Stimulated activated CD4-positive, alpha-beta T cell treated with anti-CD3 and anti-CD28 coated beads, Interleukin-4, amount 100 ng/mL, for 1 hour (primary cell): ENCODE results near the gene BPGM.
A peak's percentile ranks its signal among the peaks of the same experiment; 100 is the strongest.

Experiments used
- DNase-seq: peaks from one replicate; pipeline ENCODE4 v3.0.0-alpha.2; 2020

Gene BPGM

GRCh38 chr7:134646425-134647305 lies at the start of gene BPGM:
Gene BPGM, plus strand, starts transcription at chr7:134646853. Its CDS starts 14,655 bp downstream, at chr7:134661508.
- peak; percentile 90 for DNase-seq

- DNase-seq: no peak
These were observed 47.3 kb upstream of the BPGM start for GRCh38 chr7:134599371-134599770.

GRCh38 chr7:134601459-134601858 lies 45.2 kb upstream of the BPGM start:
- DNase-seq: no peak

DNA sequence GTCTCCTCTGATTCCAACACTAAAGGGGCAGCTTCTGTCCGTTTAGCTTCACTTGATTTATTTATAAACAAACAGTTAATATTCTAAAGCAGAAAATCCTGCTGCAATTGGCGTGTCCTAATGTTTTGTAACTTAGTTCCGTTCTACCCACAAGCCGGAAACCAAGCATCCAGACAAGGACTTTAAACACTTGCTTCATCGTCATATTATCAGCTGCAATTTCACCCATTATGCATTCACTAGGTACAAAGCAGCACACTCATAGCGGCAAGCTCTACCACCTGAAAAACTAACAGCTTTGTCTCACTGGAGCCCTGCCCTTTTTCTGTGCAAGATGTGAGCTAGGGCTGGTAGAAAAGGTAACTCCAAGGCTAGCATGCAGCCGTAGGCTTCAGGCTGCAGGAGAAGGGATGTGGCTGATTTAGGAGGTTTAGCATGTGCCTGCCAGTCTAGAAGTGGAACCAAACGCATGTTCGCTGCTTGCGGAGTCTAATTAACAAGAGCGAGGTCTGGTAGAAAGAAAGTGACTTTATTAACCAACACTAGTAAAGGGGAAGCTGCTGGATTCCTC lies 43.7 kb upstream of the BPGM start:
- no peak for DNase-seq

- peak; percentile 52 for DNase-seq
These were observed 40.4 kb upstream of the BPGM start for GRCh38 chr7:134605978-134606923.

GRCh38 chr7:134611611-134612151 lies 35.0 kb upstream of the BPGM start:
- DNase-seq: no peak

DNA sequence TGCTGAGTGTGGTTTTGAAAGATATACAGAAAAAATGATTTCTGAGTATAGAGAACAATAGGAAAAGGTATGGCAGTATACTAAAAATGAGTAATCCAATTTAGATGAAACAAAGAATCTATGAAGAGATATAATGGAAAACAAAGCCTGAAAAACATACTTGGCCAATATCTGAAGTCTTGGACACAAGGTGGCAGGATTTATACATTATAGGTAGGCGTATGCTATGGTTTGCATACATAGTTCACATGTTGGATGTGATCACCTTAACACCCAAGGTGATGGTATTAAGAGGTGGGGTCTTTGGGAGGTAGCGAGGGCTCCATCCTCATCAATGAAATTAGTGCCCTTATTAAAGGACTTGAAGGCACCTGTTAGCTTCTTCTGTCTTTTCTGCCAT lies 34.5 kb upstream of the BPGM start:
- no peak for DNase-seq

GRCh38 chr7:134613623-134614347 lies 32.9 kb upstream of the BPGM start:
- no peak for DNase-seq

GRCh38 chr7:134616611-134617010 lies 30.0 kb upstream of the BPGM start:
- no peak for DNase-seq

- no peak for DNase-seq
These were observed 27.7 kb upstream of the BPGM start for GRCh38 chr7:134618756-134619530.

DNA sequence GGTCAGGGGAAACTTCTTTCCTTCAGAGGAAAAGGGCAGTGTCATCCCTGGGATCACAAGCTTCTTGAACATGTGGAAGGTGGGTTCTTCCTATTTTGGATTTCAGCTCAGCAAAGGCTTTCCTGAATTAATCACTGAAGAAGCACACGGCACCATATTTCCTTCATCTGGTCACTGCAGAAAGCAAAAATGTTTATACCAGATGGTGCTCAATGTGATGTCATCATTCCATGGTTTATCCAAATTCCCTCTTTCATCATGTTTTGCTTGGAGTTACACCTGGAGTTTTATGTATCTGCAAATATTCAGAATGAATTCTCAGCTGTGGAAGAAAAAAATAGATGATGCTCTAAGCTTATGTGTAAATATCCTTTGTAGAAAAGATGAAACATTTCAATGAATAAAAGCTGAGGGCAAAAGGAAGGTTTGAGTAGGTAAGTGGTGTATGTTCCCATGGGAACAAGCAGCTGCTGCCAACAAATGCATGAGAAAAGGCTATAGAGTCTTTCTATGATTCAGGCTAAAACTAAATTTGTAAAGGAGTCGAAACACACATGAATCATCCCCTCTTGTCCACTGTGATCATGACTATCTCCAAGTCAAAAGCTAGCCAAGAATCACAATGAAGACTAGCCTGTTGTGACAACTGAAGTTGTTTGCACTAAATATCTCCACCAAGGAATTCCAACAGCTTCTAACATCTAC lies 26.9 kb upstream of the BPGM start:
- DNase-seq: no peak

DNA sequence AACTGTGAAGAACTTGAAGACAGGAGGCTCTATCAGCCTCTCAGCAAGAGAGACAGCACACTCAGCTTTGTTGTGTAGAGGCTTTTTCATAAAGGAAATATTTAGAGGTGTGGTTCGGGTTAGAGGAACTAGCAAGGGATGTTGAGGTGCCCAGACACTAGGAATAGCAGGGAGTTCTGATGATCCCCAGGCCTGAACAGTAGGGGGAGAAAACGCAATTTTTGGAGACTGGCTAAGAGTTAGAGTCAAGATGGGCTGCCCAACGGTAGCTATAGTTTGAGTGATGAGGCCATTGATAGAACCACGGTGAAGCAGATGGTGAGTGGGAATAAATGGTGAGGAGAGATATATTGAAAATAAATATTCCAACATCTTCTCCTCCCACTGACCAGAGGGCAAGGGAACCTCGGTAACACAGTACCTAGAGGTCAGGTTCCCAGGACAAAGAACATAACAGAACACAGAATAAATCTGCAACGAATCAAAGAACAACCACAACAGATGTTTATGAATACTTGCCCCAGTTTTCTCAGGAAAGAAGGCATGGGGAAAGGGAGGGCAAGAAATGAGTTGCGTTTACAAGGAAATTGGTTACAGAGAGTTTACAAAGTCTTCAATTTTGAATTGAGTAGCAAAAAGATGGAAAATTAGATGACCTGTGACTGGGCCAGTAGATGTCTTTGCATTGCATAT lies 24.2 kb upstream of the BPGM start:
- DNase-seq: no peak

DNA sequence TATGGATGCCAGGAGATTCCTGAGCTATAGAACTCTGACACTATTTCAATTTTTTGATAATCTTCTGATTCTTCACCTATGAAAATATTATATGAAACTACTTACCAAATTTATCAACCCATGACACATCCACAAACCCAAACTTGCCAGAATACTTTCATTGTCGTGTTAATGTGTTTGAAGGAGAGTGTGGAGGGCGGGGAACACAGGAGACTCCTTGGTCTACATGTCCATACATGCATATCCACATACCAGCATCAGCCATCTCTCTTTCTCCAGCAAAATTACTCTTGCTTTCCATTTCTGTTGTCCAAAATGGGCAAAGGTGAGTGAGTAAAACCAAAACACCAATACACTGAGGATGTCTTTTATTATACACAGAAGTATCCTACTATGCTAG lies 23.5 kb upstream of the BPGM start:
- DNase-seq: no peak

DNA sequence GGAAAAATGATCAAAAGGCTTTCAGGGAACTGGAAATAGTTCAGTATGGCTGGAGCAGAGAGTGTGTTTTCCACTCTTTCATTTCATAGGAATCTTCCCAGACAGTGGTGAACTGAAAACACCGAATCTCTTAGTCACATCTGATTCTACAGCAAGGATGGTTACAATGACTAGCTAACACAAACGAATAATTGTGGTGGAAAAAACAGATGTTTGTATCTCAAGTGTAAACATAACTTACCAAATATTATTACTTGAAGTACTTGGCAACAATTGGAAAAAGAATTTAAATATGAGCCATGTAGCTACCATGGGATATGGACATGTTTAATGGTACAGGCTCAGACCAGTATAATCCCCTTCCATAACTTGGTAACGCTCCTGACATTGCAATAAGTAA lies 21.1 kb upstream of the BPGM start:
- no peak for DNase-seq

- DNase-seq: no peak
These were observed 19.4 kb upstream of the BPGM start for GRCh38 chr7:134627109-134627774.

DNA sequence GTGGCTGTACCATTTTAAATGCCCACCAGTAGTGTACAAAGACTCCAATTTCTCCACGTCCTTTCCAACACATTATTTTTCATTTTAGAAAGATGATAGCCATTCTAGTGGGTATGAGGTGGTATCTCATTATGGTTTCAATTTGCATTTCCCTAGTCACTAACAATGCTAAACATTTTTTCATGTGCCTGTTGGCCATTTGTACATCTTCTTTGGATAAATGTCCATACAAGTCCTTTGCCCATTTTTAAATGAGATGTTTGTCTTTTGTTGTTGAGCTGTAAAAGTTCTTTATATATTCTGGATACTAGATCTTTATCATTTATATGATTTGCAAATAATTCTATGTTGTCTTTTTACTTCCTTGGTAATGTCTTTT lies 18.9 kb upstream of the BPGM start:
- no peak for DNase-seq

DNA sequence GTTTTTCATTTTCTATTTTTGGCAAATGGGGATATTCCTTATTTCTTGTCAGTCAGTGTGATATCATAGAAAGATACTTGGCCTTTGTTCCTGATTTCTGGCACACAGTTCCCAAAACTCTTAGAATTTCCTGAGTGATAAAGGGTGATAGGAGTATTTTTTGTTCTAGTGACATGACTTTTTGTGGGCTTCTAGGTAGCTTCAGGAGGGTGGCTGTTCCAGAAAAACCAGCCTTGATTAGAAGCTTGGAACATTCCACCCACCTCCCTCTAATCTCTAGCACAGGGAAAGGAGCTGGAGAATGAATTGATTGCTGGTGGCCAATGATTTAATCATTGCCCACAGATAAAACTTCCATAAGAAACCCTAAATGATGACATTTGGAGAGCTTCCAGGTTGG lies 17.2 kb upstream of the BPGM start:
- DNase-seq: no peak

DNA sequence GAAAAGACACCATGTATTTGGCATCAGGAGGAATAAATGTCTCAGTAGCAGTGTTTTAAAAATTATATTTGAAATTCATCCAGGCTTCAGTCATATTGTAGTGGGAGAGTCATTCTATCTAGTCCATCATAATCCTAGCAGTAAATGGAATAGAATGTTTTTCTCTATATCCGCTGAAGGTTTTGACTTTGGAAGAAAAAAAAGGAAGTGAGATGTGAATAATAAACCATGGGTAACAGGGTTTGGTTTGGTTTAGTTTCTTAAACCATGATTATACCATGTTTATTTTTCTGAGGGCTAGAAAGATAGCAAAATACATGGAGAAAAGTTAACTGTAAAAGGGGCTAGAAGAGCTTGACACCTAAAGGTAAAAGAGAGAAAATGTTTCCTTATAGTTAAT lies 16.4 kb upstream of the BPGM start:
- DNase-seq: no peak

- no peak for DNase-seq
These were observed 15.8 kb upstream of the BPGM start for GRCh38 chr7:134630893-134631292.

DNA sequence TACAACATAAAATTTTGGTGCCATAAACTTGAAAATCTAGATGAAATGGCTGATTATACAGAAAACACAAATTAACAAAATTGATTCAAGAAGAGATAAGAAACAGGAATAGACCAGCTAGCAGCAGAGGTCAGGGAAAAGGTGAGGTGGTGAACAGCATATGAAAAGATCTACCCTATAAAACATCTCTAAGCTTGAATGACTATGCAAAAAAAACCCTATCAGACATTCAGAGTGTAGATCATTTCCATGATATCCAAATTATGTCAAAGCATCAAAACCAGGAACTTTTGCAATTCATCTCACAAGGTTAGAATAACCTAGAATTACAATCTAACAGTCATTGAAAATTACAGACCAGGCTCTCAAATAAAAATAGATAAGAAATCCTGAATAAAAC lies 14.6 kb upstream of the BPGM start:
- DNase-seq: no peak
